ENCODE data around the gene STH.
"Not testable (repeated sequence)": the region's sequence is repeated elsewhere in the genome, so short reads cannot be mapped to it uniquely, and the experiment has no call there.

STH gene

GRCh38 chr17:46003907-46004748 is 5.1 kb downstream of the STH start:
- DNase-seq (ENCODE audit: low read depth in 1 of 2, low spot score in 1 of 2), result no peak

DNA sequence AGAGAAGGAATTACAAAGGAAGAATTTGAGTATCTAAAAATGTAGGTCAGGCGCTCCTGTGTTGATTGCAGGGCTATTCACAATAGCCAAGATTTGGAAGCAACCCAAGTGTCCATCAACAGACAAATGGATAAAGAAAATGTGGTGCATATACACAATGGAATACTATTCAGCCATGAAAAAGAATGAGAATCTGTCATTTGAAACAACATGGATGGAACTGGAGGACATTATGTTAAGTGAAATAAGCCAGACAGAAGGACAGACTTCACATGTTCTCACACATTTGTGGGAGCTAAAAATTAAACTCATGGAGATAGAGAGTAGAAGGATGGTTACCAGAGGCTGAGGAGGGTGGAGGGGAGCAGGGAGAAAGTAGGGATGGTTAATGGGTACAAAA is 7.0 kb downstream of the STH start:
- DNase-seq (ENCODE audit: low read depth in 1 of 2, low spot score in 1 of 2), result not testable (repeated sequence)

DNA sequence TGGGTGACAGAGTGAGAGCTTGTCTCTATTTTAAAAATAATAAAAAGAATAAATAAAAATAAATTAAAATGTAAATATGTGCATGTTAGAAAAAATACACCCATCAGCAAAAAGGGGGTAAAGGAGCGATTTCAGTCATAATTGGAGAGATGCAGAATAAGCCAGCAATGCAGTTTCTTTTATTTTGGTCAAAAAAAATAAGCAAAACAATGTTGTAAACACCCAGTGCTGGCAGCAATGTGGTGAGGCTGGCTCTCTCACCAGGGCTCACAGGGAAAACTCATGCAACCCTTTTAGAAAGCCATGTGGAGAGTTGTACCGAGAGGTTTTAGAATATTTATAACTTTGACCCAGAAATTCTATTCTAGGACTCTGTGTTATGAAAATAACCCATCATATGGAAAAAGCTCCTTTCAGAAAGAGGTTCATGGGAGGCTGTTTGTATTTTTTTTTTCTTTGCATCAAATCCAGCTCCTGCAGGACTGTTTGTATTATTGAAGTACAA is 8.5 kb downstream of the STH start:
- no peak for DNase-seq (ENCODE audit: low read depth in 1 of 2, low spot score in 1 of 2)

- no peak for DNase-seq (ENCODE audit: low read depth in 1 of 2, low spot score in 1 of 2)
Observed at GRCh38 chr17:46008591-46008990, 9.5 kb downstream of the STH start.

DNA sequence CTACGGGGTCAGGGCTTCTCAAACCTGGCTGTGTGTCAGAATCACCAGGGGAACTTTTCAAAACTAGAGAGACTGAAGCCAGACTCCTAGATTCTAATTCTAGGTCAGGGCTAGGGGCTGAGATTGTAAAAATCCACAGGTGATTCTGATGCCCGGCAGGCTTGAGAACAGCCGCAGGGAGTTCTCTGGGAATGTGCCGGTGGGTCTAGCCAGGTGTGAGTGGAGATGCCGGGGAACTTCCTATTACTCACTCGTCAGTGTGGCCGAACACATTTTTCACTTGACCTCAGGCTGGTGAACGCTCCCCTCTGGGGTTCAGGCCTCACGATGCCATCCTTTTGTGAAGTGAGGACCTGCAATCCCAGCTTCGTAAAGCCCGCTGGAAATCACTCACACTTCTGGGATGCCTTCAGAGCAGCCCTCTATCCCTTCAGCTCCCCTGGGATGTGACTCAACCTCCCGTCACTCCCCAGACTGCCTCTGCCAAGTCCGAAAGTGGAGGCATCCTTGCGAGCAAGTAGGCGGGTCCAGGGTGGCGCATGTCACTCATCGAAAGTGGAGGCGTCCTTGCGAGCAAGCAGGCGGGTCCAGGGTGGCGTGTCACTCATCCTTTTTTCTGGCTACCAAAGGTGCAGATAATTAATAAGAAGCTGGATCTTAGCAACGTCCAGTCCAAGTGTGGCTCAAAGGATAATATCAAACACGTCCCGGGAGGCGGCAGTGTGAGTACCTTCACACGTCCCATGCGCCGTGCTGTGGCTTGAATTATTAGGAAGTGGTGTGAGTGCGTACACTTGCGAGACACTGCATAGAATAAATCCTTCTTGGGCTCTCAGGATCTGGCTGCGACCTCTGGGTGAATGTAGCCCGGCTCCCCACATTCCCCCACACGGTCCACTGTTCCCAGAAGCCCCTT is 10.9 kb downstream of the STH start:
- DNase-seq (ENCODE audit: low read depth in 1 of 2, low spot score in 1 of 2), result no peak

DNA sequence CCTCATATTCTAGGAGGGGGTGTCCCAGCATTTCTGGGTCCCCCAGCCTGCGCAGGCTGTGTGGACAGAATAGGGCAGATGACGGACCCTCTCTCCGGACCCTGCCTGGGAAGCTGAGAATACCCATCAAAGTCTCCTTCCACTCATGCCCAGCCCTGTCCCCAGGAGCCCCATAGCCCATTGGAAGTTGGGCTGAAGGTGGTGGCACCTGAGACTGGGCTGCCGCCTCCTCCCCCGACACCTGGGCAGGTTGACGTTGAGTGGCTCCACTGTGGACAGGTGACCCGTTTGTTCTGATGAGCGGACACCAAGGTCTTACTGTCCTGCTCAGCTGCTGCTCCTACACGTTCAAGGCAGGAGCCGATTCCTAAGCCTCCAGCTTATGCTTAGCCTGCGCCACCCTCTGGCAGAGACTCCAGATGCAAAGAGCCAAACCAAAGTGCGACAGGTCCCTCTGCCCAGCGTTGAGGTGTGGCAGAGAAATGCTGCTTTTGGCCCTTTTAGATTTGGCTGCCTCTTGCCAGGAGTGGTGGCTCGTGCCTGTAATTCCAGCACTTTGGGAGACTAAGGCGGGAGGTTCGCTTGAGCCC is 11.6 kb downstream of the STH start:
- DNase-seq (ENCODE audit: low read depth in 1 of 2, low spot score in 1 of 2), result no peak

- DNase-seq (ENCODE audit: low read depth in 1 of 2, low spot score in 1 of 2), result no peak
Observed at GRCh38 chr17:46011711-46012505, 12.9 kb downstream of the STH start.

DNA sequence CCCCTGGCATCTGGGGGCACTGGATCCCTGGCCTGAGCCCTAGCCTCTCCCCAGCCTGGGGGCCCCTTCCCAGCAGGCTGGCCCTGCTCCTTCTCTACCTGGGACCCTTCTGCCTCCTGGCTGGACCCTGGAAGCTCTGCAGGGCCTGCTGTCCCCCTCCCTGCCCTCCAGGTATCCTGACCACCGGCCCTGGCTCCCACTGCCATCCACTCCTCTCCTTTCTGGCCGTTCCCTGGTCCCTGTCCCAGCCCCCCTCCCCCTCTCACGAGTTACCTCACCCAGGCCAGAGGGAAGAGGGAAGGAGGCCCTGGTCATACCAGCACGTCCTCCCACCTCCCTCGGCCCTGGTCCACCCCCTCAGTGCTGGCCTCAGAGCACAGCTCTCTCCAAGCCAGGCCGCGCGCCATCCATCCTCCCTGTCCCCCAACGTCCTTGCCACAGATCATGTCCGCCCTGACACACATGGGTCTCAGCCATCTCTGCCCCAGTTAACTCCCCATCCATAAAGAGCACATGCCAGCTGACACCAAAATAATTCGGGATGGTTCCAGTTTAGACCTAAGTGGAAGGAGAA is 13.5 kb downstream of the STH start:
- no peak for DNase-seq (ENCODE audit: low read depth in 1 of 2, low spot score in 1 of 2)

DNA sequence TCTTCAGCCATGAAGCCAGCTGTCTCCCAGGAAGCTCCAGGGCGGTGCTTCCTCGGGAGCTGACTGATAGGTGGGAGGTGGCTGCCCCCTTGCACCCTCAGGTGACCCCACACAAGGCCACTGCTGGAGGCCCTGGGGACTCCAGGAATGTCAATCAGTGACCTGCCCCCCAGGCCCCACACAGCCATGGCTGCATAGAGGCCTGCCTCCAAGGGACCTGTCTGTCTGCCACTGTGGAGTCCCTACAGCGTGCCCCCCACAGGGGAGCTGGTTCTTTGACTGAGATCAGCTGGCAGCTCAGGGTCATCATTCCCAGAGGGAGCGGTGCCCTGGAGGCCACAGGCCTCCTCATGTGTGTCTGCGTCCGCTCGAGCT is 14.1 kb downstream of the STH start:
- DNase-seq (ENCODE audit: low read depth in 1 of 2, low spot score in 1 of 2), result no peak

GRCh38 chr17:46013502-46014165 is 14.6 kb downstream of the STH start:
- DNase-seq (ENCODE audit: low read depth in 1 of 2, low spot score in 1 of 2), result no peak

GRCh38 chr17:46019408-46019925 is 20.4 kb downstream of the STH start:
- not testable (repeated sequence) for DNase-seq (ENCODE audit: low read depth in 1 of 2, low spot score in 1 of 2)

DNA sequence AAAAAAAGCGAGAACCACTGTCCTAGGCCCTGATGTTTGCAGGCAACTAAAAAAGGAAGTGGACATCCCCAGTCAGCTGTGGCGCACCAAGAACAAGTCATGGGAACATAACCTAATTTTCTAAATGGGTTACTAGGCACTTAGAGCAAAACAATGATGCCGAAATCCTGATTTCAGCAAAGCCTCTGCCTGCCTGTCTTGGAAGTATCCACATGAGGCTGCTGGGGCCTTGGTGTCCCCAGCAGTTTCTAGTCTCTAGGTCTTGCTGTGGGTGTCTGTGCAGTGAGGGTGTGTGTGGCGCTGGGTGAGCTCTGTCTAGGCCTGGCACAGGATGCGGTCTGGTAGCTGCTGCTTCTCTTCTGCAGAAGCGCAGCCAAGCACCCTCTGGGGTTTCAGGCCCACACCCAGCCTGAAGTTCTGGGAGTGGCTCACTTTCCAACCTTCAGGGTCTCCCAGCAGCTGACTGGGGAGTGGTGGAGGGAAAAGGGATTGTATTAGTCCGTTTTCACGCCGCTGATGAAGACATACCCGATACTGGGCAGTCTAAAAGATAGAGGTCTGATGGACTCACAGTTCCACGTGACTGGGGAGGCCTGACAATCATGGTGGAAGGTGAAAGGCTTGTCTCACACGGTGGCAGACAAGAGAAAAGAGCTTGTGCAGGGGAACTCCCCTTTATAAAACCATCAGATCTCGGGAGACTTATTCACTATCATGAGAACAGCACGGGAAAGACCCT is 21.1 kb downstream of the STH start:
- peak; percentile 9 to 19 for DNase-seq (ENCODE audit: low read depth in 1 of 2, low spot score in 1 of 2)

DNA sequence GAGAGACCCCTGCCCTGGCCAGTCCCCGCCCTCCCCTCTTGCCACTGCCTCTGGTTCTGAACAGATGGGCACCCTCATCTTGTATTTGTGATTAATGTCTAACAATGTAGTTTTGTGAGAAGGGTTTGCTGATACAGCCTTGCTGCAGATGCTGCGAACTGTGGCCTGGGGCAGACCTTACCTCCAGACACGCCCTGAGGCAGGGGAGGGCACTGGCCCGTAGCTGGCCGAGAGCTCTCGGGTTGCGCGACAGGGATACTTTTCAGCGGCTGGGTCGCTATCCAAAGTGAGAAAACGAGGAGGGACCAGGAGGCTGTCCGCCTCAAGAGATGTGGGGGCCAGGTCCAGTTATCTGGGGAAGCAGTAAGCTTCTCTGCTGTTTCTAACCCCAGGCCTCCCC is 21.9 kb downstream of the STH start:
- DNase-seq (ENCODE audit: low read depth in 1 of 2, low spot score in 1 of 2), result no peak

GRCh38 chr17:46023366-46023765 is 24.3 kb downstream of the STH start:
- DNase-seq (ENCODE audit: low read depth in 1 of 2, low spot score in 1 of 2), result not testable (repeated sequence)

DNA sequence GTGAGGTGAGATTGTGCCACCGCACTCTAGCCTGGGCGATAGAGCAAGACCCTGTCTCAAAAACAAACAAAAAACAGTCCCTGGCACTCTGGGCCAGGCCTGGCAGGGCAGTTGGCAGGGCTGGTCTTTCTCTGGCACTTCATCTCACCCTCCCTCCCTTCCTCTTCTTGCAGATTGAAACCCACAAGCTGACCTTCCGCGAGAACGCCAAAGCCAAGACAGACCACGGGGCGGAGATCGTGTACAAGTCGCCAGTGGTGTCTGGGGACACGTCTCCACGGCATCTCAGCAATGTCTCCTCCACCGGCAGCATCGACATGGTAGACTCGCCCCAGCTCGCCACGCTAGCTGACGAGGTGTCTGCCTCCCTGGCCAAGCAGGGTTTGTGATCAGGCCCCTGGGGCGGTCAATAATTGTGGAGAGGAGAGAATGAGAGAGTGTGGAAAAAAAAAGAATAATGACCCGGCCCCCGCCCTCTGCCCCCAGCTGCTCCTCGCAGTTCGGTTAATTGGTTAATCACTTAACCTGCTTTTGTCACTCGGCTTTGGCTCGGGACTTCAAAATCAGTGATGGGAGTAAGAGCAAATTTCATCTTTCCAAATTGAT is 24.8 kb downstream of the STH start:
- no peak for DNase-seq (ENCODE audit: low read depth in 1 of 2, low spot score in 1 of 2)

DNA sequence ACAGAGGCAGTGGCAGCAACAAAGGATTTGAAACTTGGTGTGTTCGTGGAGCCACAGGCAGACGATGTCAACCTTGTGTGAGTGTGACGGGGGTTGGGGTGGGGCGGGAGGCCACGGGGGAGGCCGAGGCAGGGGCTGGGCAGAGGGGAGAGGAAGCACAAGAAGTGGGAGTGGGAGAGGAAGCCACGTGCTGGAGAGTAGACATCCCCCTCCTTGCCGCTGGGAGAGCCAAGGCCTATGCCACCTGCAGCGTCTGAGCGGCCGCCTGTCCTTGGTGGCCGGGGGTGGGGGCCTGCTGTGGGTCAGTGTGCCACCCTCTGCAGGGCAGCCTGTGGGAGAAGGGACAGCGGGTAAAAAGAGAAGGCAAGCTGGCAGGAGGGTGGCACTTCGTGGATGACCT is 25.5 kb downstream of the STH start:
- DNase-seq (ENCODE audit: low read depth in 1 of 2, low spot score in 1 of 2), result no peak

DNA sequence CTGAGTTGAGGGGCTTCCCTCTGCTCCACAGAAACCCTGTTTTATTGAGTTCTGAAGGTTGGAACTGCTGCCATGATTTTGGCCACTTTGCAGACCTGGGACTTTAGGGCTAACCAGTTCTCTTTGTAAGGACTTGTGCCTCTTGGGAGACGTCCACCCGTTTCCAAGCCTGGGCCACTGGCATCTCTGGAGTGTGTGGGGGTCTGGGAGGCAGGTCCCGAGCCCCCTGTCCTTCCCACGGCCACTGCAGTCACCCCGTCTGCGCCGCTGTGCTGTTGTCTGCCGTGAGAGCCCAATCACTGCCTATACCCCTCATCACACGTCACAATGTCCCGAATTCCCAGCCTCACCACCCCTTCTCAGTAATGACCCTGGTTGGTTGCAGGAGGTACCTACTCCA is 26.0 kb downstream of the STH start:
- DNase-seq (ENCODE audit: low read depth in 1 of 2, low spot score in 1 of 2), result no peak

DNA sequence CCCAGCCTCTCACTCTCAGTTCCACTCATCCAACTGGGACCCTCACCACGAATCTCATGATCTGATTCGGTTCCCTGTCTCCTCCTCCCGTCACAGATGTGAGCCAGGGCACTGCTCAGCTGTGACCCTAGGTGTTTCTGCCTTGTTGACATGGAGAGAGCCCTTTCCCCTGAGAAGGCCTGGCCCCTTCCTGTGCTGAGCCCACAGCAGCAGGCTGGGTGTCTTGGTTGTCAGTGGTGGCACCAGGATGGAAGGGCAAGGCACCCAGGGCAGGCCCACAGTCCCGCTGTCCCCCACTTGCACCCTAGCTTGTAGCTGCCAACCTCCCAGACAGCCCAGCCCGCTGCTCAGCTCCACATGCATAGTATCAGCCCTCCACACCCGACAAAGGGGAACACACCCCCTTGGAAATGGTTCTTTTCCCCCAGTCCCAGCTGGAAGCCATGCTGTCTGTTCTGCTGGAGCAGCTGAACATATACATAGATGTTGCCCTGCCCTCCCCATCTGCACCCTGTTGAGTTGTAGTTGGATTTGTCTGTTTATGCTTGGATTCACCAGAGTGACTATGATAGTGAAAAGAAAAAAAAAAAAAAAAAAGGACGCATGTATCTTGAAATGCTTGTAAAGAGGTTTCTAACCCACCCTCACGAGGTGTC is 26.6 kb downstream of the STH start:
- DNase-seq (ENCODE audit: low read depth in 1 of 2, low spot score in 1 of 2), result no peak
